GM13977 (cell line): ENCODE data around the gene MYH3.
A peak's percentile ranks its signal among the peaks of the same experiment; 100 is the strongest.

Source experiments
- DNase-seq: peaks from one replicate; pipeline ENCODE4 v3.0.0; 2012; ENCODE audit warnings: low spot score
- in situ Hi-C: fragments of 300-500 bp; cut with MboI; formaldehyde crosslinking; loops from one replicate; pipeline ENCODE4 v1.12.0; 2022; ENCODE audit warnings: low sequenced_read_pairs, low pct_unique_long_range_greater_than_20kb, mixed read lengths, inconsistent platforms; ENCODE audit not compliant: unreplicated experiment
- TF ChIP-seq, protein P1 (sequence below): IDR thresholded peaks from 2 replicates; pipeline ENCODE4 v1.5.1; 2012; ENCODE audit warnings: mild to moderate bottlenecking, control low read depth; ENCODE audit not compliant: insufficient read depth; ENCODE audit errors: extremely low read depth, missing control alignments

Gene MYH3

DNA sequence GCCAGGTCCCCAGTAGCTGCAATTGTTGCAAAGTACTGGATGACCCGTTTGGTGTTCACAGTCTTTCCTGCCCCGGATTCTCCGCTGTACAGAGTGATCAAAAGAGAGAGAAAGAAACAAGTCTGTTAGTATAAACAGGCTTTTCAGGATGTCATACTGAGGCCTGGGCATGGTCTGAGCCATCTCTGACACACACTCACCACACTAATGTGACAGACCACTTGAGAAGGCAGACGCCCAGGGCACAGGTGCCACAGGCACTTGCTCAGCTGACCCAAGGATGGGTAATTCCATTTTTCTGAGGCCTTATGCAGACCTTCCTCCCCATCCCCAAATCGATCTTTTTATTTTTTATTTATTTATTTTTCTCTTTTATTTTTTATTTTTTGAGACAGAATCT lies 7.5 kb downstream of the MYH3 start:
- TF ChIP-seq, protein P1, sequence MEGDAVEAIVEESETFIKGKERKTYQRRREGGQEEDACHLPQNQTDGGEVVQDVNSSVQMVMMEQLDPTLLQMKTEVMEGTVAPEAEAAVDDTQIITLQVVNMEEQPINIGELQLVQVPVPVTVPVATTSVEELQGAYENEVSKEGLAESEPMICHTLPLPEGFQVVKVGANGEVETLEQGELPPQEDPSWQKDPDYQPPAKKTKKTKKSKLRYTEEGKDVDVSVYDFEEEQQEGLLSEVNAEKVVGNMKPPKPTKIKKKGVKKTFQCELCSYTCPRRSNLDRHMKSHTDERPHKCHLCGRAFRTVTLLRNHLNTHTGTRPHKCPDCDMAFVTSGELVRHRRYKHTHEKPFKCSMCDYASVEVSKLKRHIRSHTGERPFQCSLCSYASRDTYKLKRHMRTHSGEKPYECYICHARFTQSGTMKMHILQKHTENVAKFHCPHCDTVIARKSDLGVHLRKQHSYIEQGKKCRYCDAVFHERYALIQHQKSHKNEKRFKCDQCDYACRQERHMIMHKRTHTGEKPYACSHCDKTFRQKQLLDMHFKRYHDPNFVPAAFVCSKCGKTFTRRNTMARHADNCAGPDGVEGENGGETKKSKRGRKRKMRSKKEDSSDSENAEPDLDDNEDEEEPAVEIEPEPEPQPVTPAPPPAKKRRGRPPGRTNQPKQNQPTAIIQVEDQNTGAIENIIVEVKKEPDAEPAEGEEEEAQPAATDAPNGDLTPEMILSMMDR: no peak
- in situ Hi-C loops: loop anchor here (10.0 kb wide), 1 partner anchor 195 kb away; no protein-coding TSS in a partner anchor
- DNase-seq: no peak

- DNase-seq: no peak
- in situ Hi-C loops: no loop called here
- TF ChIP-seq, protein P1: no peak
Observed at GRCh38 chr17:10648956-10649355, 8.2 kb downstream of the MYH3 start.

- in situ Hi-C loops: no loop called here
- TF ChIP-seq, protein P1: no peak
- DNase-seq: no peak
Observed at GRCh38 chr17:10648381-10648780, 8.7 kb downstream of the MYH3 start.

- DNase-seq: peak; percentile 72
- TF ChIP-seq, protein P1: peak; percentile 90
- in situ Hi-C loops: no loop called here
Observed at GRCh38 chr17:10646392-10646990, 10.6 kb downstream of the MYH3 start.

DNA sequence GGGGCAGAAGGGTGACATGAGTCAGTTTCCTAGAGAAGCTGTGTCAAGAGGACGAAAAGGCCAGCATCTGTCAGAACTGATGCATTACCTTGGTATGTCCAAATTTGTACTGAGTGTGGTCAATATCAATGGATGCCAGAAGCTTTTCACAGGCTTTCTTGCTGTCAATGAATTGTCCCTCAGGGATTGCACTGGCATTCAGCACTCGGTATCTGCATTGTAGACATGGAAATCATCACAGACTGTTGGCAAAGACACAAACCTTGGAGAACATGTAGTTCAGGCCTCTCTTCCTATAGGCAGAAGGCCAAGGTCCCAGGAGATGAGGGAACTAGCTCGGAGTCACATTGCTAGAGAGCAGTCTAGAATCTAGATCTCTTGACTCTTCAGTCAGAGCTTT lies 16.6 kb downstream of the MYH3 start:
- TF ChIP-seq, protein P1: no peak
- in situ Hi-C loops: no loop called here
- DNase-seq: no peak

DNA sequence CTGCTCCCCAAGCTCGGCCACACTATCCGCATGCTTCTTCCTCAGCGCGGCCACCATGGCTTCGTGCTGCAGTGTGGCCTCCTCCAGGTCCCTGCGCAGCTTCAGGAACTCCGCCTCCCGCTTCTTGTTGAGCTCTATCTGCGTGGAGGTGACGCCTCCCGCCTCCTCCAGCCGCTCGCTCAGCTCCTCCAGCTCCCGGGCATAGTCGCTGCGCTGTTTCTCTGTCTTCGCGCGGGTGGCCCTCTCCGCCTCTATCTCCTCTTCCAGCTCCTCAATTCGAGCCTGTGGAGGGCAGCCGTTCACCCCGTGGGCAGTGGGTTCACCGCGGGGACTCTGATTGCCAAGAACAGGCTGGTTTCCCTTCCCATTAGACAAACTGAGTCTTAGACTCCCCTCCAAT lies 19.0 kb downstream of the MYH3 start:
- no peak for DNase-seq
- TF ChIP-seq, protein P1: no peak
- in situ Hi-C loops: no loop called here
